OCI-LY1 (cell line): ENCODE measurements around the gene PAK4.

Source experiments
- CTCF ChIP-seq: fragments of 200-600 bp; sonication (generic), shearing (Covaris generic); IDR thresholded peaks from 2 replicates; pipeline ENCODE4 v1.5.1; 2017; ENCODE audit warnings: mild to moderate bottlenecking, antibody characterized with exemption, low read length, moderate library complexity, mixed read lengths
- EZH2 ChIP-seq: fragments of 200-600 bp; sonication (generic), shearing (Covaris generic); IDR thresholded peaks from 2 replicates; pipeline ENCODE4 v1.8.0; 2017; ENCODE audit warnings: borderline replicate concordance, mixed run types, mild to moderate bottlenecking, antibody characterized with exemption, low read length, moderate library complexity, mixed read lengths

GRCh38 chr19:39165857-39166256 is 40.3 kb downstream of the PAK4 start:
- TF ChIP-seq CTCF = no peak
- TF ChIP-seq EZH2 = no peak
